ENCODE data around the gene CDHR3.
A peak's percentile ranks its signal among the peaks of the same experiment; 100 is the strongest.

CDHR3 gene

DNA sequence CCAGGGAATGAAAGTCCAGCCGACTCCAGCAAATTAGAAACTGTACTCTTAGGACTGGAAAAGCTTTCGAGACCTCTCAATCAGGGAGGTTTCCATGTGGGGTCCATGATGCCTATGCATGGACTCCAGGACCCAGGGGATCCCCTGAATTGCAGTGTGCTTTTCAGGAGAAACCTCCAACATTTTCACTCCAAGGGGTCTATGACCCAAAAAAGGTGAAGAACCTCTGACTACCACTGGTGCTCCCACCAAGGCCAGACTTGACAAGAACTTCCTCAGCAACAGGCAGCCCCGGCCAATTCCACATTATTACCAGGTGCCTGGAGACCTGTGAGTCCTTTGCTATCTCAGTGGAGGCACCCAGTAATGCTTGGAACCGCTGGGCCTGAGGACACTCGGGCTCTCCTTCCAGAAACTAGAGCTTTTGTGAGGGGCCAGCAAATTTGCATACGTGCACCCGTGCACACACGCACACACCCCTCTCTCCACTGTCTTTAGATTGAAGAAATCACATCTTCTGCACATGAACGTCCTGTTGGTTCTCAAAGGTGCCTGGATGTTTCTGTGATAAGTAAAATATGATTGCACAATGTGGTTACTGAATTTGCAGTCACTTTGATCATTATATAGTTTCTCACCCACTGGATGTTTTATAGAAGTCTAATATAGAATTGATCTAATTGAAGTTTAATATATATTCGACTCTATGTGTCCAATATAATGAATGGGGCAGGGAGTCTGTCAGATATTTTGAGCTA, 94.3 kb downstream of the CDHR3 start:
- Histone ChIP-seq H3K27ac (no peak overlapping the region), H3K4me2 (no peak overlapping the region)

DNA sequence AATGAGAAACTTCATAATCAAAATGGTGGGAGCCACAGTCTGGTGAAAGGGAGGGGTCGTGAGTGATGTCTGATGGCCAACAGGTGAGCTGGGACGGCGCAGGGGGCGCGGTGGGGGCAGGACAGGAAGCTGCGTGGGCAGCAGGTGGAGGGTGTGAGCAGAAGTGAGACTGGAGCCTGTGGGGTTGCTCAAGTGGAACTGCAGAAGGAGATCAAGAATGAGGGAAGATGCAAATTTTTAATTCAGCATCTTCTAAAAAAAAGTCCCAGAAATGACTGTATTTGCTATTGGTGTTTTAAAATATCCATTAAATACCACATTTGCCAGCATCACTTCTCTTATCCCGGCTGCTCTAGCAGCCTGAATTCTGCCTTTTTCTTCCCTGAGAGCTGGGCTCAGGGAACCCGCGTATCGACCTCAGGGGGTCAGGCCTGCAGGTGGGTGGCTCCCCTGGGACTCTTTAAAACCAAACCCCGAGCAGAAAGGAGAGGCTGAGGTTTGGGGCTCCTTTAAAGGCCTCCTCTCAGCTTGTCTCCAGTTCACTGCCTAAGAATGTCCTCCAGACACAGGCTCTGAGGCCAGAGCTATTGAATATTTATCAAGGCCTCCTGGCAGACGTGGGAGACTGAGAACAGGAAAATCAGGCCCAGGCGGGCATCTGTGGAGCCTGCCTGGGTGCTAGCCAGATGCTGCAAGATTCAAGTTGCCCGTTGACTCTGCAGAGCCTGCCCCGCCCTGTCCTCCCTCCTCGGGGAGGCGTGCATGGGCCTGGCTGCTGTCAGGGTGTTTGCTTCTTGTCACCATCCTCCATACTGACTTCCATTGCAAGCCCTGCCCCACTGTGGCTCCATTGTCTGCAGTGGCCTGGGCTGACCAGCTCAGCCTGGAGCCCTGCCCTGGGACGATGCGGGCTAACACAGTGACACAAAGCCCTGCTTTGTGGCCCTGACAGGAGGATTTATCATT, 95.2 kb downstream of the CDHR3 start:
- H3K4me2 ChIP-seq, result no peak overlapping the region
- H3K27ac ChIP-seq, result no peak overlapping the region
- TF ChIP-seq, protein P1, sequence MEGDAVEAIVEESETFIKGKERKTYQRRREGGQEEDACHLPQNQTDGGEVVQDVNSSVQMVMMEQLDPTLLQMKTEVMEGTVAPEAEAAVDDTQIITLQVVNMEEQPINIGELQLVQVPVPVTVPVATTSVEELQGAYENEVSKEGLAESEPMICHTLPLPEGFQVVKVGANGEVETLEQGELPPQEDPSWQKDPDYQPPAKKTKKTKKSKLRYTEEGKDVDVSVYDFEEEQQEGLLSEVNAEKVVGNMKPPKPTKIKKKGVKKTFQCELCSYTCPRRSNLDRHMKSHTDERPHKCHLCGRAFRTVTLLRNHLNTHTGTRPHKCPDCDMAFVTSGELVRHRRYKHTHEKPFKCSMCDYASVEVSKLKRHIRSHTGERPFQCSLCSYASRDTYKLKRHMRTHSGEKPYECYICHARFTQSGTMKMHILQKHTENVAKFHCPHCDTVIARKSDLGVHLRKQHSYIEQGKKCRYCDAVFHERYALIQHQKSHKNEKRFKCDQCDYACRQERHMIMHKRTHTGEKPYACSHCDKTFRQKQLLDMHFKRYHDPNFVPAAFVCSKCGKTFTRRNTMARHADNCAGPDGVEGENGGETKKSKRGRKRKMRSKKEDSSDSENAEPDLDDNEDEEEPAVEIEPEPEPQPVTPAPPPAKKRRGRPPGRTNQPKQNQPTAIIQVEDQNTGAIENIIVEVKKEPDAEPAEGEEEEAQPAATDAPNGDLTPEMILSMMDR (conservative IDR thresholded peaks at IDR 0.05; ENCODE audit: low read depth, low read length), result no peak
- no peak overlapping the region for H3K9ac ChIP-seq
- no peaks in the 10 kb centered on the region for H4K20me1 ChIP-seq (ENCODE audit: insufficient read depth)
- H3K4me3 ChIP-seq (IDR thresholded peaks at IDR 0.05; ENCODE audit: insufficient read depth, low read depth, low read length), result no peak overlapping the region
- H2AFZ ChIP-seq (ENCODE audit: low read depth), result no peak overlapping the region
- no peaks in the 10 kb centered on the region for H3K36me3 ChIP-seq (ENCODE audit: insufficient read depth)
- no peaks in the 10 kb centered on the region for H3K79me2 ChIP-seq (ENCODE audit: insufficient read depth, low read depth)
- H3K4me1 ChIP-seq (ENCODE audit: low read depth, poor library complexity, severe bottlenecking), result no peaks in the 10 kb centered on the region
- no peaks in the 10 kb centered on the region for H3K27me3 ChIP-seq (ENCODE audit: insufficient read depth, low read depth)

More for the DNA sequence above, 94.3 kb downstream of the CDHR3 start:
- Histone ChIP-seq H4K20me1 (ENCODE audit: insufficient read depth) (no peaks in the 10 kb centered on the region), H3K36me3 (ENCODE audit: insufficient read depth) (no peaks in the 10 kb centered on the region), H3K9ac (no peak overlapping the region), H3K79me2 (ENCODE audit: insufficient read depth, low read depth) (no peaks in the 10 kb centered on the region), H3K4me1 (ENCODE audit: low read depth, poor library complexity, severe bottlenecking) (no peaks in the 10 kb centered on the region), H3K27me3 (ENCODE audit: insufficient read depth, low read depth) (no peaks in the 10 kb centered on the region), H2AFZ (ENCODE audit: low read depth) (peak overlapping the region; percentile 13; the same call in 1 of the 2 replicates), H3K4me3 (IDR thresholded peaks at IDR 0.05; ENCODE audit: insufficient read depth, low read depth, low read length) (no peak overlapping the region)
- TF ChIP-seq, protein P1 (conservative IDR thresholded peaks at IDR 0.05; ENCODE audit: low read depth, low read length), result peak; percentile 44

DNA sequence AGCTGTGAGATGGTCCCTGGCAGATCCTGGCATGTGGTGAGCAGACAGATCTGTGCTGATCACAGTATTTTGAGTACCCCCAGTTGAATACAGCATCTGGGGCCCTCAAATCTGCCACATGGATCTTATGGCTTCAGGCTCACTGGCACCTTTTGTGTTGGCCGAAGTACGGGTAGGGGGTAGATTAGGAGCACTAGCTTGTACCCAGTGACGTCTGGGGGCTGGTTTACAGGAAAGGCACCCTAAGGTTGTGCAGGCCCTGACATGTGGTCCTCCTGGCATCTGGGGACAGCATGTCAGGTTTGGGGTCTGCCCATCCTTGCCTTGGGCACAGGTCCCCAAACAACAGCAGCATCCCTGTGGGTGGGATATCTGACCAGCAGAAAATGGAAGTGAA, 95.9 kb downstream of the CDHR3 start:
- no peaks in the 10 kb centered on the region for H3K27me3 ChIP-seq (ENCODE audit: insufficient read depth, low read depth)
- H3K27ac ChIP-seq, result no peak overlapping the region
- H3K79me2 ChIP-seq (ENCODE audit: insufficient read depth, low read depth), result no peaks in the 10 kb centered on the region
- no peaks in the 10 kb centered on the region for H3K36me3 ChIP-seq (ENCODE audit: insufficient read depth)
- no peaks in the 10 kb centered on the region for H4K20me1 ChIP-seq (ENCODE audit: insufficient read depth)
- H3K9ac ChIP-seq, result no peak overlapping the region
- no peak overlapping the region for H3K4me3 ChIP-seq (IDR thresholded peaks at IDR 0.05; ENCODE audit: insufficient read depth, low read depth, low read length)
- TF ChIP-seq, protein P1 (conservative IDR thresholded peaks at IDR 0.05; ENCODE audit: low read depth, low read length), result no peak
- H3K4me2 ChIP-seq, result no peak overlapping the region
- no peaks in the 10 kb centered on the region for H3K4me1 ChIP-seq (ENCODE audit: low read depth, poor library complexity, severe bottlenecking)
- no peak overlapping the region for H2AFZ ChIP-seq (ENCODE audit: low read depth)

DNA sequence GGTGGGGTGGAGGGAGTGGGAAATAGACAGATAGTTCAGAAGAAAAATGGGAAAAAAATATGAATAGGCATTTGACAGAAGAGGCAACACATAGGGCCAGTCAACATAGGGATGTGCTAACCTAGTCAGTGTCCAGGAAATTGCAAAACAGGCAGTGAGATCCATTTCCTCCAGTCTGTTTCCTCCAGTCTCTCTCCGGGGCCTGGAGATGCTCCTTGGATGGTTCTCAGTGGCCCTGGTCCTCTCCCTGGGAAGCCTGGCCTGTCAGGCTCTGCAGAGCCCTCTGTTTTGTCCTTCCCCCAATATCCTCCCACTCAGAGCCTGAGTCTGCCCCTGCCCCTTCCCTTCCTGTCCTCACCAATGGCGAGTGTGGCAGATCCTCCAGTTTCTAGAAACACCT, 96.5 kb downstream of the CDHR3 start:
- no peak overlapping the region for H3K4me2 ChIP-seq
- H4K20me1 ChIP-seq (ENCODE audit: insufficient read depth), result no peaks in the 10 kb centered on the region
- no peaks in the 10 kb centered on the region for H3K36me3 ChIP-seq (ENCODE audit: insufficient read depth)
- no peaks in the 10 kb centered on the region for H3K79me2 ChIP-seq (ENCODE audit: insufficient read depth, low read depth)
- H2AFZ ChIP-seq (ENCODE audit: low read depth), result no peak overlapping the region
- no peak overlapping the region for H3K9ac ChIP-seq
- H3K4me1 ChIP-seq (ENCODE audit: low read depth, poor library complexity, severe bottlenecking), result no peaks in the 10 kb centered on the region
- no peak overlapping the region for H3K4me3 ChIP-seq (IDR thresholded peaks at IDR 0.05; ENCODE audit: insufficient read depth, low read depth, low read length)
- H3K27ac ChIP-seq, result no peak overlapping the region
- TF ChIP-seq, protein P1 (conservative IDR thresholded peaks at IDR 0.05; ENCODE audit: low read depth, low read length), result no peak
- H3K27me3 ChIP-seq (ENCODE audit: insufficient read depth, low read depth), result no peaks in the 10 kb centered on the region
